ENCODE measurements around the gene HINT3. TPM values are rescaled to one million over a fixed set of nuclear protein-coding genes. Genes with fewer than 3 reads are reported as not detected.

HINT3 gene
- total RNA-seq, 1 experiment from 2014 or later = 13.6 TPM

- intact Hi-C loops (cut with micrococcal nuclease; ENCODE audit: unreplicated experiment) = loop anchor here (10.0 kb wide), 1 partner anchor 749 kb away; no protein-coding TSS in a partner anchor
- Histone ChIP-seq H2AFZ (no peak overlapping the region), H3K27me3 (ENCODE audit: insufficient read depth, low read depth) (no peaks in the 10 kb centered on the region), H3K4me1 (replicated peaks; ENCODE audit: insufficient read depth) (peaks cover 97% of the 10 kb centered on the region), H3K9me2 (ENCODE audit: insufficient read depth) (no peaks in the 10 kb centered on the region), H3F3A (ENCODE audit: insufficient read depth, low read depth) (peaks cover 64% of the 10 kb centered on the region), H3K9me3 (ENCODE audit: insufficient read depth, low read depth) (no peaks in the 10 kb centered on the region), H3K79me2 (ENCODE audit: low read depth) (no peaks in the 10 kb centered on the region), H3K4me3 (no peak overlapping the region), H3K27ac (peak overlapping the region; percentile 98), H3K36me3 (ENCODE audit: low read depth) (no peaks in the 10 kb centered on the region), H3K4me2 (peak overlapping the region; percentile 65), H4K20me1 (ENCODE audit: insufficient read depth) (no peaks in the 10 kb centered on the region)
- ChIA-PET POLR2A (ENCODE audit: unreplicated experiment) (interaction anchor here (0.5 to 0.6 kb wide), 2 partner anchors 21 to 22 kb away, joined by 3 to 6 read pairs; no protein-coding TSS in a partner anchor), CTCF (no interaction called here)
- no TSS peak for BruUV-seq (replicated peaks)
- DNase-seq = peak in 1 of 2 experiments; percentile 23
- TF ChIP-seq EZH2 (IDR thresholded peaks at IDR 0.05; ENCODE audit: low read depth) = no peak
- no peak for TF ChIP-seq CTCF (conservative IDR thresholded peaks at IDR 0.05)
Observed at GRCh38 chr6:125943528-125944433, 12.8 kb upstream of the HINT3 start.

GRCh38 chr6:125944434-125944816 is 12.1 kb upstream of the HINT3 start:
- no TSS peak for BruUV-seq (replicated peaks)
- CTCF ChIA-PET = no interaction called here
- POLR2A ChIA-PET (ENCODE audit: unreplicated experiment) = interaction anchor here (0.6 kb wide), 1 partner anchor 21 kb away, joined by 6 read pairs; no protein-coding TSS in a partner anchor
- Histone ChIP-seq H3K79me2 (ENCODE audit: low read depth) (no peaks in the 10 kb centered on the region), H3K4me1 (replicated peaks; ENCODE audit: insufficient read depth) (peaks cover 97% of the 10 kb centered on the region), H3K9me3 (ENCODE audit: insufficient read depth, low read depth) (no peaks in the 10 kb centered on the region), H2AFZ (no peak overlapping the region), H3K9me2 (ENCODE audit: insufficient read depth) (no peaks in the 10 kb centered on the region), H3F3A (ENCODE audit: insufficient read depth, low read depth) (peaks cover 62% of the 10 kb centered on the region), H3K36me3 (ENCODE audit: low read depth) (no peaks in the 10 kb centered on the region), H4K20me1 (ENCODE audit: insufficient read depth) (no peaks in the 10 kb centered on the region), H3K27me3 (ENCODE audit: insufficient read depth, low read depth) (no peaks in the 10 kb centered on the region), H3K4me3 (no peak overlapping the region), H3K4me2 (peak overlapping the region; percentile 65; the same call in 1 of the 2 replicates), H3K27ac (peak overlapping the region; percentile 98)
- no peak for TF ChIP-seq CTCF (conservative IDR thresholded peaks at IDR 0.05)
- TF ChIP-seq EZH2 (IDR thresholded peaks at IDR 0.05; ENCODE audit: low read depth) = no peak
- intact Hi-C loops (cut with micrococcal nuclease; ENCODE audit: unreplicated experiment) = loop anchor here (10.0 kb wide), 1 partner anchor 750 kb away; no protein-coding TSS in a partner anchor
- DNase-seq = peak; percentile 19 to 36

- no peak for DNase-seq
- no peaks in the 10 kb centered on the region for H3K27me3 ChIP-seq (ENCODE audit: insufficient read depth, low read depth)
- no peaks in the 10 kb centered on the region for H3K9me2 ChIP-seq (ENCODE audit: insufficient read depth)
- no peak overlapping the region for H2AFZ ChIP-seq
- H4K20me1 ChIP-seq (ENCODE audit: insufficient read depth) = no peaks in the 10 kb centered on the region
- no peak overlapping the region for H3K4me3 ChIP-seq
- POLR2A ChIA-PET (ENCODE audit: unreplicated experiment) = interaction anchor here (0.5 to 0.6 kb wide), 2 partner anchors 21 to 41 kb away, joined by 3 read pairs; no protein-coding TSS in a partner anchor
- BruUV-seq (replicated peaks) = no TSS peak
- peaks cover 92% of the 10 kb centered on the region for H3K4me1 ChIP-seq (replicated peaks; ENCODE audit: insufficient read depth)
- no peaks in the 10 kb centered on the region for H3K9me3 ChIP-seq (ENCODE audit: insufficient read depth, low read depth)
- CTCF ChIA-PET = no interaction called here
- H3K36me3 ChIP-seq (ENCODE audit: low read depth) = no peaks in the 10 kb centered on the region
- intact Hi-C loops (cut with micrococcal nuclease; ENCODE audit: unreplicated experiment) = loop anchor here (10.0 kb wide), 1 partner anchor 750 kb away; no protein-coding TSS in a partner anchor
- TF ChIP-seq CTCF (conservative IDR thresholded peaks at IDR 0.05) (no peak), EZH2 (IDR thresholded peaks at IDR 0.05; ENCODE audit: low read depth) (no peak)
- H3K79me2 ChIP-seq (ENCODE audit: low read depth) = no peaks in the 10 kb centered on the region
- H3K4me2 ChIP-seq = peak overlapping the region; percentile 65
- peak overlapping the region; percentile 98 for H3K27ac ChIP-seq
- peaks cover 57% of the 10 kb centered on the region for H3F3A ChIP-seq (ENCODE audit: insufficient read depth, low read depth)
Observed at GRCh38 chr6:125944896-125945295, 11.7 kb upstream of the HINT3 start.

Data from PC-9 (cell line).